ENCODE data around the gene TMEM203.

DNA sequence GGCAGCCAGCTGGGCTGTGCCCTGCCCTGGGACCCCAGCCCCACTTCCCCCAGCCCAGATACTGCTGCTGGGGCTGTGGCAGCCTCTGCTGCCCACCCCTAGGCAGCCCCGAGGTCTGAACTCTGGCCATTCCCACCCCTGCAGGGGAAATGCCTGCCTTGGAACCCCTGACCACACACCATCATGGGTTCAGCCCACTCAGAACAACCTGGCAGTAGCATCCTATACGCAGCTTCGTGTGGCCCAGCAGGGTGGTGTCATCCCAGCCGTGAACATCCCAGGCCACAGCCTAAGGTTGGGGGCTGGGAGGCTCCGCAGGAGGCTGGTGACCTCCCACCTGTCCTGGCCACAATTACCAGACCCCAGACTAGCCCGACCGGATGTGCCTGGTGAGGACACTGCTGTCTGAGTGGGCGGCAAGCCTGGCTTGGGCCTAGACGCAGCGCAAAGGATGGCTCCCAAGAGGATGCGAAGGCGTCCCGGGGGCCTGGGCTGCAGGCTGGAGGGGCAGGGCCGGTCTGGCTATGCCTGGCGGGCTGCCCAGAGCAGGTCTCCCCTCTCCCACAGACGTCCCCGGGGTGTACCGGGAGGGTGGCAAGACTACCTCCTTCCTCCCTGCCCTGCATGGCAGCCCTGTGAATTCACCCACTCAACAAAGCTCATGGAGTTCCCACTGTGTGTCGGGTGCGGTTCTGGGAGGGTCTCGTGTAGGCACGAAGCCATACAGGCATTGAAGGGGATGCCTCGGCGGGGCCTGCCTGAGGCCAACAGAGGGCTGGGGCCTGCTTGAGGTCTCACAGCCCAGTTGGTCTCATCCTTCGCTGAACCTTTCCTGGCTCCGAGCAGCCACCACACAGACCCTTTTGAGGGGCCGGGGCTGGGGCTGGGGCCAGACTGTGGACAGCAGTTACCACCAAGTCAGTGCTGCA lies 23.8 kb upstream of the TMEM203 start:
- TF ChIP-seq, protein P1, sequence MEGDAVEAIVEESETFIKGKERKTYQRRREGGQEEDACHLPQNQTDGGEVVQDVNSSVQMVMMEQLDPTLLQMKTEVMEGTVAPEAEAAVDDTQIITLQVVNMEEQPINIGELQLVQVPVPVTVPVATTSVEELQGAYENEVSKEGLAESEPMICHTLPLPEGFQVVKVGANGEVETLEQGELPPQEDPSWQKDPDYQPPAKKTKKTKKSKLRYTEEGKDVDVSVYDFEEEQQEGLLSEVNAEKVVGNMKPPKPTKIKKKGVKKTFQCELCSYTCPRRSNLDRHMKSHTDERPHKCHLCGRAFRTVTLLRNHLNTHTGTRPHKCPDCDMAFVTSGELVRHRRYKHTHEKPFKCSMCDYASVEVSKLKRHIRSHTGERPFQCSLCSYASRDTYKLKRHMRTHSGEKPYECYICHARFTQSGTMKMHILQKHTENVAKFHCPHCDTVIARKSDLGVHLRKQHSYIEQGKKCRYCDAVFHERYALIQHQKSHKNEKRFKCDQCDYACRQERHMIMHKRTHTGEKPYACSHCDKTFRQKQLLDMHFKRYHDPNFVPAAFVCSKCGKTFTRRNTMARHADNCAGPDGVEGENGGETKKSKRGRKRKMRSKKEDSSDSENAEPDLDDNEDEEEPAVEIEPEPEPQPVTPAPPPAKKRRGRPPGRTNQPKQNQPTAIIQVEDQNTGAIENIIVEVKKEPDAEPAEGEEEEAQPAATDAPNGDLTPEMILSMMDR (IDR thresholded peaks at IDR 0.05; ENCODE audit: low read length) = no peak
- TF ChIP-seq EZH2 (optimal IDR thresholded peaks at IDR 0.05; ENCODE audit: low read depth, low read length) = no peak
